ENCODE results near the gene CLSTN2.

DNA sequence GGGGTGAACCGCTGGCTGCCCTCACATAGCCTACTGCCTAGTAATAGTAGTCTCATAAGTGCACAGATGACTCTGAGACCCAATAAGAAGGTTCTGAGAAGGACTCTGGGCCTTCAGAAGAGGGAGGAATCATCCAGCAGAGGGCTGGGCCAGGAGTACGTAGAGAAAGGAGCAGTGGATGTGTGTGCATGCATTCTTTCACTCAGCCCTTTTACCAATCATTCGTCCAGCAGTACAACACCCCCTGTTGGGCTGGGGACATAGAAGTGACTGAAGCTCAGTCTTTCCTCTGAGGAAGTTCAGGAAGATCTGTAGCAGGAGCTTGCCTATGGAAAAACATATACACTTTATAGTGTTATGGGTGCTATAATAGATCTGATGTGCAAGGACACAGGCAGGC is 333.1 kb downstream of the CLSTN2 start:
- no peak for TF ChIP-seq POLR2A (IDR thresholded peaks at IDR 0.05)
- TF ChIP-seq, protein P1, sequence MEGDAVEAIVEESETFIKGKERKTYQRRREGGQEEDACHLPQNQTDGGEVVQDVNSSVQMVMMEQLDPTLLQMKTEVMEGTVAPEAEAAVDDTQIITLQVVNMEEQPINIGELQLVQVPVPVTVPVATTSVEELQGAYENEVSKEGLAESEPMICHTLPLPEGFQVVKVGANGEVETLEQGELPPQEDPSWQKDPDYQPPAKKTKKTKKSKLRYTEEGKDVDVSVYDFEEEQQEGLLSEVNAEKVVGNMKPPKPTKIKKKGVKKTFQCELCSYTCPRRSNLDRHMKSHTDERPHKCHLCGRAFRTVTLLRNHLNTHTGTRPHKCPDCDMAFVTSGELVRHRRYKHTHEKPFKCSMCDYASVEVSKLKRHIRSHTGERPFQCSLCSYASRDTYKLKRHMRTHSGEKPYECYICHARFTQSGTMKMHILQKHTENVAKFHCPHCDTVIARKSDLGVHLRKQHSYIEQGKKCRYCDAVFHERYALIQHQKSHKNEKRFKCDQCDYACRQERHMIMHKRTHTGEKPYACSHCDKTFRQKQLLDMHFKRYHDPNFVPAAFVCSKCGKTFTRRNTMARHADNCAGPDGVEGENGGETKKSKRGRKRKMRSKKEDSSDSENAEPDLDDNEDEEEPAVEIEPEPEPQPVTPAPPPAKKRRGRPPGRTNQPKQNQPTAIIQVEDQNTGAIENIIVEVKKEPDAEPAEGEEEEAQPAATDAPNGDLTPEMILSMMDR (IDR thresholded peaks at IDR 0.05): no peak
- no peak for TF ChIP-seq EP300 (IDR thresholded peaks at IDR 0.05)
